ENCODE measurements around the gene SASH1.

DNA sequence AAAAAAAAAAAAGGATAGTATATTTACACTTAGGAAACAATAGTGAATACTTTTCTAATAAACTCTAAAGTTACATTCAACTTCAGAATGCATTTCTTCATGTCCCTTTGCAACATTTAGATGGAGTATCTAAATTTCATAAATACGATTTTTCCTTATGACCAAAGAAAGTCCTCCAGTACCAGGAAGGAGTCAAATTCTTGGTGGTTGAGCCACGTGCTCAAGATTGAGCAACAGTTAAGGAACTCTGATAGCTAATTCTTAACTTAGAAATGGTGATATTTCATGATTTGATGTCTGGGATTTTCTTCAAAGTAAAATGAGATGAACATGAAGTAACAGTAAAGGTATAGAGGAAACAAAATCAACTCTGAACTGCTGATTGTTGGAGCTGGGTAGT, 92.7 kb downstream of the SASH1 start:
- TF ChIP-seq, protein P1, sequence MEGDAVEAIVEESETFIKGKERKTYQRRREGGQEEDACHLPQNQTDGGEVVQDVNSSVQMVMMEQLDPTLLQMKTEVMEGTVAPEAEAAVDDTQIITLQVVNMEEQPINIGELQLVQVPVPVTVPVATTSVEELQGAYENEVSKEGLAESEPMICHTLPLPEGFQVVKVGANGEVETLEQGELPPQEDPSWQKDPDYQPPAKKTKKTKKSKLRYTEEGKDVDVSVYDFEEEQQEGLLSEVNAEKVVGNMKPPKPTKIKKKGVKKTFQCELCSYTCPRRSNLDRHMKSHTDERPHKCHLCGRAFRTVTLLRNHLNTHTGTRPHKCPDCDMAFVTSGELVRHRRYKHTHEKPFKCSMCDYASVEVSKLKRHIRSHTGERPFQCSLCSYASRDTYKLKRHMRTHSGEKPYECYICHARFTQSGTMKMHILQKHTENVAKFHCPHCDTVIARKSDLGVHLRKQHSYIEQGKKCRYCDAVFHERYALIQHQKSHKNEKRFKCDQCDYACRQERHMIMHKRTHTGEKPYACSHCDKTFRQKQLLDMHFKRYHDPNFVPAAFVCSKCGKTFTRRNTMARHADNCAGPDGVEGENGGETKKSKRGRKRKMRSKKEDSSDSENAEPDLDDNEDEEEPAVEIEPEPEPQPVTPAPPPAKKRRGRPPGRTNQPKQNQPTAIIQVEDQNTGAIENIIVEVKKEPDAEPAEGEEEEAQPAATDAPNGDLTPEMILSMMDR (IDR thresholded peaks at IDR 0.05) = no peak
- no peak for TF ChIP-seq POLR2A (IDR thresholded peaks at IDR 0.05)

All from body of pancreas (tissue), 4 donors.